ENCODE measurements around the gene GPATCH1.
"Not testable (repeated sequence)": the region's sequence is repeated elsewhere in the genome, so short reads cannot be mapped to it uniquely, and the experiment has no call there.

Gene GPATCH1

GRCh38 chr19:33080761-33081681, at the start of gene GPATCH1:
Gene GPATCH1, plus strand, starts transcription at chr19:33081181. Its CDS starts 13 bp downstream, at chr19:33081194.
- Mint-ChIP-seq H3K36me3 (ENCODE audit: low read depth) (peaks cover 4% of the 10 kb centered on the region), H3K4me1 (ENCODE audit: low read depth) (peaks cover 22% of the 10 kb centered on the region), H3K9me3 (no peaks in the 10 kb centered on the region), H3K27me3 (ENCODE audit: low read depth) (no peaks in the 10 kb centered on the region), H3K27ac (peak within 1 kb of the TSS; percentile 91), H3K4me3 (peak within 1 kb of the TSS; percentile 98)
- peak; percentile 91 for DNase-seq (ENCODE audit: low spot score)

GRCh38 chr19:33032218-33032781, 48.7 kb upstream of the GPATCH1 start:
- DNase-seq (ENCODE audit: low spot score): no peak
- Mint-ChIP-seq H3K9me3 (peaks cover 7% of the 10 kb centered on the region), H3K27me3 (ENCODE audit: low read depth) (no peaks in the 10 kb centered on the region), H3K4me1 (ENCODE audit: low read depth) (peaks cover 4% of the 10 kb centered on the region), H3K4me3 (no peak overlapping the region), H3K36me3 (ENCODE audit: low read depth) (no peaks in the 10 kb centered on the region), H3K27ac (no peak overlapping the region)

- Mint-ChIP-seq H3K27me3 (ENCODE audit: low read depth) (no peaks in the 10 kb centered on the region), H3K4me1 (ENCODE audit: low read depth) (peaks cover 9% of the 10 kb centered on the region)
These were observed 45.5 kb upstream of the GPATCH1 start for GRCh38 chr19:33035461-33035860.

GRCh38 chr19:33036370-33037167, 44.4 kb upstream of the GPATCH1 start:
- H3K27me3 Mint-ChIP-seq (ENCODE audit: low read depth); H3K36me3 Mint-ChIP-seq (ENCODE audit: low read depth); H3K4me1 Mint-ChIP-seq (ENCODE audit: low read depth); DNase-seq (ENCODE audit: low spot score); H3K27ac Mint-ChIP-seq; H3K4me3 Mint-ChIP-seq; H3K9me3 Mint-ChIP-seq: not testable (repeated sequence)

More at GRCh38 chr19:33035461-33035860, 45.5 kb upstream of the GPATCH1 start:
- Mint-ChIP-seq H3K36me3 (ENCODE audit: low read depth) (no peaks in the 10 kb centered on the region), H3K9me3 (peaks cover 4% of the 10 kb centered on the region), H3K27ac (no peak overlapping the region), H3K4me3 (no peak overlapping the region)
- DNase-seq (ENCODE audit: low spot score): no peak

GRCh38 chr19:33037168-33038025, 43.6 kb upstream of the GPATCH1 start:
- not testable (repeated sequence) for H3K9me3 Mint-ChIP-seq; H3K36me3 Mint-ChIP-seq (ENCODE audit: low read depth); DNase-seq (ENCODE audit: low spot score); H3K4me1 Mint-ChIP-seq (ENCODE audit: low read depth); H3K27me3 Mint-ChIP-seq (ENCODE audit: low read depth)
- Mint-ChIP-seq H3K4me3 (peak overlapping the region; percentile 75), H3K27ac (peak overlapping the region; percentile 70)

GRCh38 chr19:33039108-33039599, 41.8 kb upstream of the GPATCH1 start:
- Mint-ChIP-seq H3K27me3 (ENCODE audit: low read depth) (no peaks in the 10 kb centered on the region), H3K36me3 (ENCODE audit: low read depth) (no peaks in the 10 kb centered on the region), H3K27ac (no peak overlapping the region), H3K9me3 (peaks cover 4% of the 10 kb centered on the region), H3K4me1 (ENCODE audit: low read depth) (peaks cover 9% of the 10 kb centered on the region), H3K4me3 (no peak overlapping the region)
- DNase-seq (ENCODE audit: low spot score): no peak

- Mint-ChIP-seq H3K4me1 (ENCODE audit: low read depth) (peaks cover 9% of the 10 kb centered on the region), H3K27ac (no peak overlapping the region), H3K27me3 (ENCODE audit: low read depth) (no peaks in the 10 kb centered on the region), H3K9me3 (peaks cover 4% of the 10 kb centered on the region), H3K36me3 (ENCODE audit: low read depth) (no peaks in the 10 kb centered on the region), H3K4me3 (no peak overlapping the region)
- DNase-seq (ENCODE audit: low spot score): no peak
These were observed 41.2 kb upstream of the GPATCH1 start for GRCh38 chr19:33039815-33040214.

GRCh38 chr19:33040994-33041827, 39.8 kb upstream of the GPATCH1 start:
- no peak overlapping the region for H3K4me3 Mint-ChIP-seq
- H3K36me3 Mint-ChIP-seq (ENCODE audit: low read depth): no peaks in the 10 kb centered on the region
- peaks cover 9% of the 10 kb centered on the region for H3K4me1 Mint-ChIP-seq (ENCODE audit: low read depth)
- DNase-seq (ENCODE audit: low spot score): no peak
- no peak overlapping the region for H3K27ac Mint-ChIP-seq
- H3K27me3 Mint-ChIP-seq (ENCODE audit: low read depth): no peaks in the 10 kb centered on the region
- H3K9me3 Mint-ChIP-seq: peaks cover 4% of the 10 kb centered on the region

GRCh38 chr19:33041828-33042160, 39.2 kb upstream of the GPATCH1 start:
- H3K36me3 Mint-ChIP-seq (ENCODE audit: low read depth); H3K27ac Mint-ChIP-seq; H3K4me3 Mint-ChIP-seq; DNase-seq (ENCODE audit: low spot score); H3K9me3 Mint-ChIP-seq; H3K4me1 Mint-ChIP-seq (ENCODE audit: low read depth); H3K27me3 Mint-ChIP-seq (ENCODE audit: low read depth): not testable (repeated sequence)

- no peaks in the 10 kb centered on the region for H3K27me3 Mint-ChIP-seq (ENCODE audit: low read depth)
- H3K9me3 Mint-ChIP-seq: no peaks in the 10 kb centered on the region
- no peak overlapping the region for H3K27ac Mint-ChIP-seq
- H3K4me1 Mint-ChIP-seq (ENCODE audit: low read depth): no peaks in the 10 kb centered on the region
- DNase-seq (ENCODE audit: low spot score): no peak
- H3K36me3 Mint-ChIP-seq (ENCODE audit: low read depth): no peaks in the 10 kb centered on the region
- no peak overlapping the region for H3K4me3 Mint-ChIP-seq
These were observed 33.6 kb upstream of the GPATCH1 start for GRCh38 chr19:33047422-33047821.

GRCh38 chr19:33048806-33049676, 31.9 kb upstream of the GPATCH1 start:
- Mint-ChIP-seq H3K36me3 (ENCODE audit: low read depth) (no peaks in the 10 kb centered on the region), H3K27me3 (ENCODE audit: low read depth) (no peaks in the 10 kb centered on the region), H3K4me1 (ENCODE audit: low read depth) (no peaks in the 10 kb centered on the region), H3K27ac (no peak overlapping the region), H3K4me3 (no peak overlapping the region), H3K9me3 (no peaks in the 10 kb centered on the region)
- no peak for DNase-seq (ENCODE audit: low spot score)

- Mint-ChIP-seq H3K4me3 (no peak overlapping the region), H3K36me3 (ENCODE audit: low read depth) (no peaks in the 10 kb centered on the region), H3K27ac (no peak overlapping the region), H3K4me1 (ENCODE audit: low read depth) (no peaks in the 10 kb centered on the region), H3K27me3 (ENCODE audit: low read depth) (no peaks in the 10 kb centered on the region), H3K9me3 (no peaks in the 10 kb centered on the region)
- no peak for DNase-seq (ENCODE audit: low spot score)
These were observed 30.9 kb upstream of the GPATCH1 start for GRCh38 chr19:33050110-33050509.
